OCI-LY7 (cell line): Measurements from ENCODE around the gene SCYL3. TPM values are rescaled to one million over a fixed set of nuclear protein-coding genes. Genes with fewer than 3 reads are reported as not detected.

ENCODE experiments used
- BruUV-seq: library from RNA; stranded (reverse); fragments of 400-500 nt; replicated peaks from 2 replicates; lab custom pipeline; 2021; lab: Mats Ljungman, UMichigan
- CTCF ChIA-PET: fragments of 300-600 bp; sonication (Branson Sonifier 250); formaldehyde crosslinking; loops from one replicate; lab custom pipeline; 2022; ENCODE audit warnings: antibody characterized with exemption; ENCODE audit not compliant: unreplicated experiment; lab: Charles Lee
- POLR2A ChIA-PET: fragments of 300-600 bp; sonication (Branson Sonifier 250); formaldehyde crosslinking; loops from one replicate; lab custom pipeline; 2022; ENCODE audit warnings: antibody characterized with exemption; lab: Charles Lee
- DNase-seq: peaks from one replicate; pipeline ENCODE4 v3.0.0-alpha.2; 2015; ENCODE audit warnings: low spot score
- H2AFZ ChIP-seq: fragments of 200-600 bp; sonication (generic), shearing (Covaris generic); 2 replicates; pipeline ENCODE4 v1.6.1; 2014; ENCODE audit warnings: mild to moderate bottlenecking, antibody characterized with exemption, low read length, moderate library complexity
- H3K27ac ChIP-seq: fragments of 200-600 bp; sonication (generic); 2 replicates; pipeline ENCODE4 v1.5.1; 2014; ENCODE audit warnings: mixed run types, low read depth, mild to moderate bottlenecking, moderate library complexity, low read length, inconsistent platforms; ENCODE audit not compliant: poor library complexity, severe bottlenecking
- H3K36me3 ChIP-seq: fragments of 200-600 bp; sonication (generic); 2 replicates; pipeline ENCODE4 v1.6.1; 2014; ENCODE audit warnings: mild to moderate bottlenecking, antibody characterized with exemption, low read length, moderate library complexity, mixed read lengths; ENCODE audit not compliant: insufficient read depth
- H3K4me1 ChIP-seq: fragments of 200-600 bp; sonication (generic); 2 replicates; pipeline ENCODE4 v1.5.1; 2014; ENCODE audit warnings: mild to moderate bottlenecking, low read length; ENCODE audit not compliant: insufficient read depth, poor library complexity, severe bottlenecking
- H3K4me2 ChIP-seq: fragments of 200-600 bp; sonication (generic); 2 replicates; pipeline ENCODE4 v1.6.1; 2014; ENCODE audit warnings: mild to moderate bottlenecking, low read length
- H3K4me3 ChIP-seq: fragments of 200-600 bp; sonication (generic); 2 replicates; pipeline ENCODE4 v1.5.1; 2014; ENCODE audit warnings: mild to moderate bottlenecking, low read depth, low read length; ENCODE audit not compliant: poor library complexity, severe bottlenecking
- H3K79me2 ChIP-seq: fragments of 200-600 bp; sonication (generic); 2 replicates; pipeline ENCODE4 v1.6.1; 2016; ENCODE audit warnings: low read depth, mild to moderate bottlenecking, low read length, moderate library complexity, mixed read lengths; ENCODE audit not compliant: insufficient read depth
- H3K9me2 ChIP-seq: fragments of 200-600 bp; sonication (generic); 2 replicates; pipeline ENCODE4 v1.6.1; 2016; ENCODE audit warnings: mild to moderate bottlenecking, low read length, mixed read lengths; ENCODE audit not compliant: insufficient read depth
- H3K9me3 ChIP-seq: fragments of 200-600 bp; sonication (generic); 2 replicates; pipeline ENCODE4 v1.6.1; 2014; ENCODE audit warnings: mild to moderate bottlenecking, mixed run types, low read length, mixed read lengths
- H4K20me1 ChIP-seq: fragments of 200-600 bp; sonication (generic); 2 replicates; pipeline ENCODE4 v1.6.1; 2014; ENCODE audit warnings: mild to moderate bottlenecking, antibody characterized with exemption, low read length, moderate library complexity, mixed read lengths; ENCODE audit not compliant: insufficient read depth
- CTCF ChIP-seq: fragments of 200-600 bp; sonication (generic); conservative IDR thresholded peaks from 2 replicates; pipeline ENCODE4 v1.5.1; 2014; ENCODE audit warnings: mild to moderate bottlenecking, antibody characterized with exemption, low read length, moderate library complexity, mixed read lengths
- EZH2phosphoT487 ChIP-seq: fragments of 200-600 bp; sonication (generic); IDR thresholded peaks from 2 replicates; pipeline ENCODE4 v1.6.1; 2018; ENCODE audit warnings: low read depth, borderline replicate concordance, mild to moderate bottlenecking, mixed run types, antibody characterized with exemption, low read length, moderate library complexity, mixed read lengths
- intact Hi-C: fragments of 100-400 bp; cut with micrococcal nuclease; formaldehyde crosslinking; loops from one replicate; pipeline ENCODE4 v1.10.0; 2022; ENCODE audit not compliant: unreplicated experiment
- total RNA-seq, 2 experiments: library from RNA; depleted of rRNA in 1 of 2; stranded (reverse); fragments of >200 nt in 1 of 2; shearing (Covaris generic) in 1 of 2; gene quantifications; 2 replicates each; pipeline ENCODE4 v1.2.3, GENCODE V29; 2014 to 2022

SCYL3 gene
- total RNA-seq, 2 experiments from 2014 or later, result 5.9 to 7.6 TPM

GRCh38 chr1:169836198-169836597, 57.5 kb downstream of the SCYL3 start:
- Histone ChIP-seq H3K4me1 (no peaks in the 10 kb centered on the region), H3K9me2 (no peaks in the 10 kb centered on the region), H3K4me3 (no peak overlapping the region), H3K79me2 (0 out of 2 replicates have a peak, but pooled peaks cover 12% of the 10 kb centered on the region), H3K27ac (no peak overlapping the region), H3K36me3 (peaks cover 100% of the 10 kb centered on the region), H3K9me3 (0 out of 2 replicates have a peak, but pooled peaks cover 11% of the 10 kb centered on the region), H2AFZ (no peak overlapping the region), H4K20me1 (no peaks in the 10 kb centered on the region), H3K4me2 (no peak overlapping the region)
- intact Hi-C loops, result no loop called here
- CTCF ChIA-PET, result no interaction called here
- TF ChIP-seq EZH2phosphoT487 (no peak), CTCF (no peak)
- no TSS peak for BruUV-seq
- POLR2A ChIA-PET, result interaction anchor here (1.1 to 1.4 kb wide), 4 partner anchors 9 to 40 kb away, joined by 3 to 6 read pairs (median 4); no protein-coding TSS in a partner anchor
- DNase-seq, result no peak

GRCh38 chr1:169835647-169836046, 58.0 kb downstream of the SCYL3 start:
- Histone ChIP-seq H3K4me3 (no peak overlapping the region), H3K79me2 (0 out of 2 replicates have a peak, but pooled peaks cover 7% of the 10 kb centered on the region), H3K9me2 (no peaks in the 10 kb centered on the region), H3K4me1 (no peaks in the 10 kb centered on the region), H3K4me2 (no peak overlapping the region), H3K27ac (no peak overlapping the region), H3K9me3 (0 out of 2 replicates have a peak, but pooled peaks cover 11% of the 10 kb centered on the region), H2AFZ (no peak overlapping the region), H4K20me1 (no peaks in the 10 kb centered on the region), H3K36me3 (peaks cover 100% of the 10 kb centered on the region)
- no TSS peak for BruUV-seq
- TF ChIP-seq EZH2phosphoT487 (no peak), CTCF (no peak)
- ChIA-PET CTCF (no interaction called here), POLR2A (interaction anchor here (0.7 to 1.3 kb wide), 3 partner anchors 17 to 1897 kb away, joined by 3 to 4 read pairs (median 4); no protein-coding TSS in a partner anchor)
- no peak for DNase-seq
- intact Hi-C loops, result no loop called here

DNA sequence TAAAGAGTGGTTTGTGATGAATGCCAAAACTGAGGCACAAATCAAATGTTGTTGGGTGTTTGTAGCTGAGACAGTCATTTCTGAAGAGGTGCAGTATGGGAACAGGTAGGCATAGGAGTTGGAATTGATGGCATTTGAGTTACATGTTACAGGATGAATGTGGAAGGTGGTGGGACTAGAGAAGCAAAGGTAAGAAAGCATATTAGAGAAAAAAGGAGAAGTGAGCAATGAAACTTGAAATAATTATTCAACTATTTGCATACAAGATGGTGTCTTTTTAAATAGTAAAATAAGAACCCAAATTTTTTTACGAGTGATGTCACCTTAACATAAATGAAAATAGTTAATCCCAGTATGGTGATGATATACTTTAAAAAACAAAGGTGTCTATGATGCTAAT, 58.8 kb downstream of the SCYL3 start:
- Histone ChIP-seq H3K9me3 (0 out of 2 replicates have a peak, but pooled peaks cover 11% of the 10 kb centered on the region), H3K9me2 (no peaks in the 10 kb centered on the region), H3K79me2 (0 out of 2 replicates have a peak, but pooled peaks cover 6% of the 10 kb centered on the region), H3K4me1 (no peaks in the 10 kb centered on the region), H4K20me1 (no peaks in the 10 kb centered on the region), H2AFZ (no peak overlapping the region), H3K27ac (no peak overlapping the region), H3K4me3 (no peak overlapping the region), H3K36me3 (peaks cover 100% of the 10 kb centered on the region), H3K4me2 (no peak overlapping the region)
- CTCF ChIA-PET, result no interaction called here
- TF ChIP-seq CTCF (no peak), EZH2phosphoT487 (no peak)
- intact Hi-C loops, result no loop called here
- no TSS peak for BruUV-seq
- POLR2A ChIA-PET, result interaction anchor here (0.7 kb wide), 1 partner anchor 30 kb away, joined by 3 read pairs; no protein-coding TSS in a partner anchor
- no peak for DNase-seq
